Measurements from ENCODE around the gene ZDHHC8.

Gene ZDHHC8, protein sequence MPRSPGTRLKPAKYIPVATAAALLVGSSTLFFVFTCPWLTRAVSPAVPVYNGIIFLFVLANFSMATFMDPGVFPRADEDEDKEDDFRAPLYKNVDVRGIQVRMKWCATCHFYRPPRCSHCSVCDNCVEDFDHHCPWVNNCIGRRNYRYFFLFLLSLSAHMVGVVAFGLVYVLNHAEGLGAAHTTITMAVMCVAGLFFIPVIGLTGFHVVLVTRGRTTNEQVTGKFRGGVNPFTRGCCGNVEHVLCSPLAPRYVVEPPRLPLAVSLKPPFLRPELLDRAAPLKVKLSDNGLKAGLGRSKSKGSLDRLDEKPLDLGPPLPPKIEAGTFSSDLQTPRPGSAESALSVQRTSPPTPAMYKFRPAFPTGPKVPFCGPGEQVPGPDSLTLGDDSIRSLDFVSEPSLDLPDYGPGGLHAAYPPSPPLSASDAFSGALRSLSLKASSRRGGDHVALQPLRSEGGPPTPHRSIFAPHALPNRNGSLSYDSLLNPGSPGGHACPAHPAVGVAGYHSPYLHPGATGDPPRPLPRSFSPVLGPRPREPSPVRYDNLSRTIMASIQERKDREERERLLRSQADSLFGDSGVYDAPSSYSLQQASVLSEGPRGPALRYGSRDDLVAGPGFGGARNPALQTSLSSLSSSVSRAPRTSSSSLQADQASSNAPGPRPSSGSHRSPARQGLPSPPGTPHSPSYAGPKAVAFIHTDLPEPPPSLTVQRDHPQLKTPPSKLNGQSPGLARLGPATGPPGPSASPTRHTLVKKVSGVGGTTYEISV

DNA sequence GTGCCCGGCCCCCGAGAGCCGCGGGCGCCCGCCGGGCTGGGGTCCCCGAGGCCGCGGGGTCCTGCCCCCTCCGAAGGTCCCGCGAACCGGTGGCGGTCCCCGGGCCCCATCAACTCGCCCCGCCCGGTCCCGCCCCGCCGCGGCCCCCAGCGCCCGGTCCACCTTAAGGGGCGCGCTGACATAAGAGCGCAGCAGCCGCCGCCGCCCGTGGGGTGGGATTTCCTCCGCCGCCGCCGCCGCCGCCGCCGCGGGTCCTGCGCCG is at the start of gene ZDHHC8:
TSS of gene ZDHHC8 (plus strand) at position 208 of the 262 bp plus-strand sequence. CDS start 144 bp downstream, outside the sequence.
- DNase-seq = no peak
- peak; percentile 69 to 74 for ATAC-seq (replicated peaks)
- H3K4me1 Mint-ChIP-seq = peaks cover 23 to 48% of the 10 kb centered on the region in 2 donors
- H3K27me3 Mint-ChIP-seq = no peaks in the 10 kb centered on the region
- H3K9me3 Mint-ChIP-seq = no peaks in the 10 kb centered on the region
- peak within 1 kb of the TSS; percentile 80 to 86 for H3K4me3 Mint-ChIP-seq
- H3K27ac Mint-ChIP-seq = peak within 1 kb of the TSS; percentile 79
- H3K36me3 Mint-ChIP-seq = peaks cover 3 to 8% of the 10 kb centered on the region in 2 donors

DNA sequence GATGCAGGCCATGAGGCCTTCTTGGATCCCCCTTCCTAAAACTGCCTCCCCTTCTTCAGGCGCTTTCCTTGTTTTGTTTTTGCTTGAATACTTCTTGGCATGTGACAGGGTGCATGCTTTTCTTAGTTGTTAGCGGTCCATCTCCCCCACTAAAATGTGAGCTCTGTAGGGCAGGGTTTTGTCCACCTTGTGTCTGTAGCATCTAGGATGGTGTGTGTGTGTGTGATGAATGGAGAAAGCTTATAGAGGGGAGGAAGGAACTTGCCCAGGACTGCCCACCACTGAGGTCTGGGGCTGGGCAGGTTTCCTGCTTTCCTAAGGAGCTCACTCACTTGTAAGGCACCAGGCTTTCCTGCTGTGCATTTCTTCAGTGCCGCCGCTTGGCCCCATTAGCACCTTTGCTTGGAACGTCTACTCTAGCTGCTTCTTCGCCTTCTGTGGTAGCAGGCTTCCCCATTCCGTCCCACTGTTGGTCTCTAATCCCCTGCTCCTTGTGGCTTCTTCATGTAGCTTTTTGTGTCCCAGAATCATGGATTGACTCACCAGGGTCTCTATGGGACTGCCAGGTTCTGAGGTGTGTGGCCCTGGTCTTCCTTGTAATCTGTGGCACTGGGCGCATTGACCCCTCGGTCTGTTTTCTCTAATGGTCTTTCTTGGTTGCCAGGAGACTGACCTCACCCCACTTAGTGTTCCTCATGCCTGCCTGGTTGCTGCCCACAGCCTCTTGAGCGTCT is 48.3 kb upstream of the ZDHHC8 start:
- no peaks in the 10 kb centered on the region for H3K27me3 Mint-ChIP-seq
- H3K9me3 Mint-ChIP-seq = no peaks in the 10 kb centered on the region
- DNase-seq (no peak), ATAC-seq (replicated peaks) (no peak)
- H3K36me3 Mint-ChIP-seq = peaks cover 24 to 37% of the 10 kb centered on the region in 2 donors
- H3K4me3 Mint-ChIP-seq = no peak overlapping the region
- peaks cover 33 to 39% of the 10 kb centered on the region in 2 donors for H3K4me1 Mint-ChIP-seq
- H3K27ac Mint-ChIP-seq = no peak overlapping the region

DNA sequence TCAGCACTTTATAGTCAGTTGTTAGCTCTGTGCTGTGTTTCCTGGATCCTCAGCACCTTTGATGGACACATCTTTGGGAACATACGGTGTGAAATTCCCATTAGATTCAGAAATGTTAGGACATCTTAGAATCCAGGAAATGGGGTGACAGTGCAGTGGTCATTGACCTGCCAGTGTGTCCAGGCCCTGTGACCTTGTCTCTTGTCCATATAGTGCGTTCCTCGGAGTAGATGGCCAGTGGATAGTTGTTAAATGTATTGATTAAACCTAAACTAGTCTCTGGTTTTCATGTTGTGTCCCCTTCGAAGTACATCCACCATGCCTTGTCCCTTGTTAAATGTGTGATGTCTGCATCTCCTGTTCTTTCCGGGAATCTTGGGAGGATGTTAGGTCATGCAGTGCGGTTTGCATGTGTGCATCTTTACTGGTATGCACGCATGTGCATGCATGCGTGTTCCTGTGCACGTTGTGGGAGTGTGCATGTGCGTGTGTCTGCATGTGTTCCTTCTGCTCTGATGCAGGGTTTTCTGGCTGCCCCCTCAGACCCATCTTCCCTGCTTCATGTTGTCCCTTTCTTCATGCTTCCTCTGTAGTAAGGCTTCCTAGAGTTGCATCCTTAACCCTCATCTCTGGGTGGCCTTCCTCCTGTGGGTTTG is 47.6 kb upstream of the ZDHHC8 start:
- Mint-ChIP-seq H3K27me3 (no peaks in the 10 kb centered on the region), H3K9me3 (no peaks in the 10 kb centered on the region), H3K27ac (no peak overlapping the region), H3K36me3 (peaks cover 24 to 40% of the 10 kb centered on the region in 2 donors), H3K4me1 (peaks cover 33 to 39% of the 10 kb centered on the region in 2 donors), H3K4me3 (no peak overlapping the region)
- DNase-seq = no peak
- no peak for ATAC-seq (replicated peaks)

DNA sequence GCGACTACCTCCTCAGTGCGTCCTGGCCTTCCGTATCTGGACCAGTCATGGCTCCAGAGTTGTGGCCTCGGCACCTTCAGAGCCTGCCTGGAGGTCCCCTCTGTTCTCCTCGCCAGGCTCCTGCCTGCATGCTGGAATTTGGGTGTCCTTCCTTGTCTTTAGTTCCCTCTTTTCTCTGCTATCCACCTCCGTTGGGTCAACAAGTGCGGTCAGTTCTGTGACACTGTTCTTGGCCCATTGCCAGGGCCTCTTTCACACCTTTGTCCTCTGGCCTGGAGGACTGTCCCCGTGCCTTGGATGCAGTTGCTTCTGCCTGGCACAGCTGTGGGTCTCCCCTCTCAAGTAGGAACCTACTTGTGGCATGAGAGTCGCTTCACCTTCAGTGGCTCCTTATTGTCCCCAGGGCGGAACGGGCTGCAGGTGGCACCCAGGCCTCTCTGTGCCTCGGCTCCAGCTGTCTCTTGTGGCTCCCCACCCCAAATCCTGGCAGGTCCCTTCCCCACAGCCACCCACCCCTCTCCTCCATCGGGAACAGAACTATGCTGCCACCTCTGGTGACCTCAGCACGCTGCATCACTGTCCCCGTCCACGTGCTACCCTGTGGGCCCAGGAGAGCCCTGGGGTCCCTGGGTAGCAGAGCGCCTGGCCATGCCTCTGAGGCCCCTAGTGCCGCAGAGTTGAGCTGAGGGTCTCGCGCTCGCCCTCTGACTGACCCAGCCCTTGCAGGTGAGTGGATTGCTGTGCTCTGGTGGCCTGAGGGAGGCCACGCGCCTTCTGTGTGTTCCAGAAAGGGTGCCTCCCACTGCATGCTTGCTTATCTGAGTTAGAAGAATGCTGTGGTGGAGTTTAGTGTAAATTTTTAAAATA is 46.8 kb upstream of the ZDHHC8 start:
- H3K4me3 Mint-ChIP-seq = no peak overlapping the region
- peaks cover 25 to 46% of the 10 kb centered on the region in 2 donors for H3K36me3 Mint-ChIP-seq
- H3K9me3 Mint-ChIP-seq = no peaks in the 10 kb centered on the region
- peaks cover 33 to 39% of the 10 kb centered on the region in 2 donors for H3K4me1 Mint-ChIP-seq
- ATAC-seq (replicated peaks) = no peak
- no peaks in the 10 kb centered on the region for H3K27me3 Mint-ChIP-seq
- no peak for DNase-seq
- H3K27ac Mint-ChIP-seq = no peak overlapping the region

DNA sequence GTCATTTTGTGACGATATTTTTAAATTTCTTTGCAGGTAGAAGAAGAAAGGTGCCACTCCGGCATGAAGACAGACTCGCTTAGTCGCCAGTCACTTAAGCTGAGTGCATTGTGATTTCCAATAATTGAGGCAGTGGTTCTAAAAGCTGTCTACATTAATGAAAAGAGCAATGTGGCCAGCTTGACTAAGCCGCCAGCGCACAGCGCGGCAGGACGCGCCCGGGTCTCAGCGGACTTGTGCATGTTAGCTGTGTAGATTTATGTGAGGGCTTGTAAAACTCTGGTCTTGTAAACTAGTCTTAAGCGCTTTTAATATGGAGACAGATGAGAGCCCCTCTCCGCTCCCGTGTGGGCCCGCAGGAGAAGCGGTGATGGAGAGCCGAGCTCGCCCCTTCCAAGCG is 46.0 kb upstream of the ZDHHC8 start:
- H3K4me1 Mint-ChIP-seq = peaks cover 33 to 38% of the 10 kb centered on the region in 2 donors
- H3K27me3 Mint-ChIP-seq = no peaks in the 10 kb centered on the region
- H3K9me3 Mint-ChIP-seq = no peaks in the 10 kb centered on the region
- H3K4me3 Mint-ChIP-seq = no peak overlapping the region
- H3K27ac Mint-ChIP-seq = no peak overlapping the region
- ATAC-seq (replicated peaks) (no peak), DNase-seq (no peak)
- H3K36me3 Mint-ChIP-seq = peaks cover 34 to 55% of the 10 kb centered on the region in 2 donors

DNA sequence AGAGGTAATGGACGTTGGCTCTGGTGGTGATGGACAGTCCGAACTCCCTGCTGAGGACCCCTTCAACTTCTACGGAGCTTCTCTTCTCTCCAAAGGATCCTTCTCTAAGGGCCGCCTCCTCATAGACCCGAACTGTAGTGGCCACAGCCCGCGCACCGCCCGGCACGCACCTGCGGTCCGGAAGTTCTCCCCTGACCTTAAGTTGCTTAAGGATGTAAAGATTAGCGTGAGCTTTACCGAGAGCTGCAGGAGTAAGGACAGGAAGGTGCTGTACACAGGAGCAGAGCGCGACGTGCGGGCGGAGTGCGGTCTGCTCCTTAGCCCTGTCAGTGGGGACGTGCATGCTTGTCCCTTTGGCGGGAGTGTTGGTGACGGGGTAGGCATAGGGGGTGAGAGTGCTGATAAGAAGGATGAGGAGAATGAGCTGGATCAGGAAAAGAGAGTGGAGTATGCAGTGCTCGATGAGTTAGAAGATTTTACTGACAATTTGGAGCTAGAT is 45.5 kb upstream of the ZDHHC8 start:
- Mint-ChIP-seq H3K27ac (no peak overlapping the region), H3K36me3 (peaks cover 38 to 60% of the 10 kb centered on the region in 2 donors), H3K4me1 (peaks cover 30 to 33% of the 10 kb centered on the region in 2 donors), H3K9me3 (no peaks in the 10 kb centered on the region), H3K27me3 (no peaks in the 10 kb centered on the region), H3K4me3 (no peak overlapping the region)
- no peak for ATAC-seq (replicated peaks)
- DNase-seq = no peak

DNA sequence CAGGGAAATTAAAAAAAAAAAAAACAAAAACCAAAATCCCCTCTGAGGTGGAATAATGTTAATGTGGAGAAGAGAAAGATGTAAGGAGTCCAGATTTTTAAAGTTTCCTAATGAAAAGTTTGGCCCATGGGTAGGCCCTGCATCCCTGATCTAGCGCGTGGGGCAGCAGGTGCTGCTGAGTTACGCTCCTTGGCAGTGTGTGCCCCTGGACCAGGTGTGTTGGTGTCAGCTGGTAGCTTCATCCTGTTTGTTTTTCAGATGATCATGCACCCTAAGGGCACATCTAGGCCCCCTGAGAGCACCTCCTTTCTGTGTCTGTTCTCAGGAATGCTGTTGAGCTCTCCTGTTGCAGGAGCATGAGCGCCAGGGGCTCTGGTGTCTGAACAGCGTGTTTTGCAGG is 44.8 kb upstream of the ZDHHC8 start:
- H3K4me3 Mint-ChIP-seq = no peak overlapping the region
- peaks cover 42 to 62% of the 10 kb centered on the region in 2 donors for H3K36me3 Mint-ChIP-seq
- ATAC-seq (replicated peaks) (no peak), DNase-seq (no peak)
- no peaks in the 10 kb centered on the region for H3K27me3 Mint-ChIP-seq
- no peak overlapping the region for H3K27ac Mint-ChIP-seq
- H3K9me3 Mint-ChIP-seq = no peaks in the 10 kb centered on the region
- peaks cover 24 to 27% of the 10 kb centered on the region in 2 donors for H3K4me1 Mint-ChIP-seq

DNA sequence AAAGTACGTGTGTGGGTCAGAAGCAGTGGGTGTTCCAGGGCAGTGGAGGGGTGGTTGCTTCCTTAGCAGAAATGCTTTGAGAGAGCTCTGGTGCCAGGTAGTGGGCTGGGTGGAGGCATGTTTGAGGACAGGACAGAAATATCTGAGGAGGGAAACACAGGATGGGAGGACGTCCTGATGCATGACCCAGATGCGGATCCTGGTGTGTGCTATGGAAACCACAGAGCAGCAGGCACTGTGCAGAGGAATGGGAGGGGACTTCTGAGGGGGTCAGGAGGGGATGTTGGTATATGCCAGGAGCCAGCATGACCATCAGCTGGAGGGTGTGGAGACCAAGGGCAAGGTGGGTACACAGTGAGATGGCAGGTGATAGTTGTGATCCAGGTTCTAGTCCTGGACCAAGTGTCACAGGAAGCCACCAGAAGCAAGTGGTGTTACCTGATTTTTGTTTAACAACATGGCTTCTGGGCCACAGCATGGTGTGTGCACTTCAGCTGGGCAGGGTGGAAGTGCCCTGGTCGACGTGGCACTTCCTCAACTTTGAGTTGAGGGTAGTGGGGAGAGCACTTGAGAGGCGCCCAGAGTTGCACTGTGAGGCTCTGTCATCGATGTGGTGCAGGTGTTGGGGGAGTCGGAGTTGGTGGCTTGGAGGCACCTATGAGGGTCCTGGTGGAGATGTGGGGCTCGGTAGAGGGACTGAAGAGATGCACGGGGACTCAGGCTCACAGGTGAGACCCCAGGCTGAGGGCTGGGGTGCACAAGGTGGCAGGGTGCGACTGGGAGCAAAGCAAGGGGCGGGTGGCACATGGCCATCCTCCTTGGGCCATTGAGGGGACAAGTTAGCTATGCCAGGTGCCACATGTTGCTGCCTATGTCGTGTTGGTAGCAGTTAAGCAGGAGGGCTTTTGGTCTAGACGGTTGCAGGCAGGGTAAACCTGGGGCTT is 44.0 kb upstream of the ZDHHC8 start:
- H3K36me3 Mint-ChIP-seq = peaks cover 48 to 70% of the 10 kb centered on the region in 2 donors
- H3K27ac Mint-ChIP-seq = no peak overlapping the region
- no peak overlapping the region for H3K4me3 Mint-ChIP-seq
- no peaks in the 10 kb centered on the region for H3K27me3 Mint-ChIP-seq
- DNase-seq = no peak
- H3K9me3 Mint-ChIP-seq = no peaks in the 10 kb centered on the region
- ATAC-seq (replicated peaks) = no peak
- H3K4me1 Mint-ChIP-seq = peaks cover 24% of the 10 kb centered on the region in 2 donors

DNA sequence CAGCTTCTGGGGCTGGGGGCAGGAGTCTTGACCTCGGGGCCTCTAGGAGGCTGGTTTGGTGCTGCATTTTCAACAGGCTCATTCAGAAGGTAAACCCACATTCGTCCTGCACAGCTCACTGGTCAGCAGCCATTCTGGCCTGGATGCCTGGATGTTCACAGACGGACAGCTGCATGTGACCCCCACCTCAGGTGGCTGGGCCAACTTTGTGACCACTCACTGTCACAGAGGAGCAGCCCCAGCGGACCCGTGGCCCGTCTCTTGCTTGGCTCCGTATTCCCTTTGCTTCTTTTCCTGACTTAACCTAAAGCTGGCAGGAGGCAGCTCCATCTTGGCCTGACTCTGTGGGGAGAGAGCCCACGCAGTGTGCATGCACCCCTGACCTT is 43.3 kb upstream of the ZDHHC8 start:
- no peaks in the 10 kb centered on the region for H3K9me3 Mint-ChIP-seq
- H3K27me3 Mint-ChIP-seq = no peaks in the 10 kb centered on the region
- H3K4me1 Mint-ChIP-seq = peaks cover 17 to 19% of the 10 kb centered on the region in 2 donors
- ATAC-seq (replicated peaks) (no peak), DNase-seq (no peak)
- H3K27ac Mint-ChIP-seq = no peak overlapping the region
- no peak overlapping the region for H3K4me3 Mint-ChIP-seq
- peaks cover 48 to 65% of the 10 kb centered on the region in 2 donors for H3K36me3 Mint-ChIP-seq

DNA sequence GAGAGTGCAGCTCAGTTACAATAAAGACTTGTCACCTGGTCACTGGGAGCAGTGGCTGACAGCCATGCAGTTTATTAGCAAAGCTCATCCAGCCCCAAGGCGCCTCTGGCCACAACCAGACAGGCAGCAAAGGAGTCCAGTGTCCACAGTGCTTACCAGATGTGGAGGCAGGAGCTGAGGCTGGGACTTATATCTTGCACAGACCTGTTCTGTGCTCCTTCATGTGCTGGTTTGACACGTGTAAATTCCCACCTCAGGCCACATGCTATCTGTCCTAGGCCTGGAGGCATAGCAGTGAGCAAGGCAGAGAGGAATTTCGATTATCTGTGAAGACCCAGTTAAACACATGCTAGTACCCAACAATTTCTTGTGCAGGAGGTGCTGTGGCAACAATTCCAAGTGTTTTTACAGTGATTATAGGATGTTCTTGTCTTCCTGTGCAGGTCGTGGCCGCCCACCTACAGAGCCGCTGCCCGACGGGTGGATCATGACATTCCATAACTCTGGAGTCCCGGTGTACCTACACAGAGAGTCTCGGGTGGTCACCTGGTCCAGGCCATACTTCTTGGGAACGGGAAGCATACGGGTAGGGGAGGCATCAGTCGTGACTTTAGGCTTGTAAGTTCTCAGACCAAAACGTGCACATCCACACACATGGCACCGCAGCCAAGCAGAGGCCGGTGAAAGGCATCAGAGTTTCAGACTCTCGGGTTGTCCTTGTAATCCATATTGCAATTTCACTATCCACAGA is 42.2 kb upstream of the ZDHHC8 start:
- Mint-ChIP-seq H3K27ac (no peak overlapping the region), H3K4me3 (no peak overlapping the region), H3K36me3 (peaks cover 52 to 73% of the 10 kb centered on the region in 2 donors), H3K9me3 (no peaks in the 10 kb centered on the region), H3K27me3 (no peaks in the 10 kb centered on the region), H3K4me1 (peaks cover 5 to 10% of the 10 kb centered on the region in 2 donors)
- no peak for DNase-seq
- no peak for ATAC-seq (replicated peaks)

DNA sequence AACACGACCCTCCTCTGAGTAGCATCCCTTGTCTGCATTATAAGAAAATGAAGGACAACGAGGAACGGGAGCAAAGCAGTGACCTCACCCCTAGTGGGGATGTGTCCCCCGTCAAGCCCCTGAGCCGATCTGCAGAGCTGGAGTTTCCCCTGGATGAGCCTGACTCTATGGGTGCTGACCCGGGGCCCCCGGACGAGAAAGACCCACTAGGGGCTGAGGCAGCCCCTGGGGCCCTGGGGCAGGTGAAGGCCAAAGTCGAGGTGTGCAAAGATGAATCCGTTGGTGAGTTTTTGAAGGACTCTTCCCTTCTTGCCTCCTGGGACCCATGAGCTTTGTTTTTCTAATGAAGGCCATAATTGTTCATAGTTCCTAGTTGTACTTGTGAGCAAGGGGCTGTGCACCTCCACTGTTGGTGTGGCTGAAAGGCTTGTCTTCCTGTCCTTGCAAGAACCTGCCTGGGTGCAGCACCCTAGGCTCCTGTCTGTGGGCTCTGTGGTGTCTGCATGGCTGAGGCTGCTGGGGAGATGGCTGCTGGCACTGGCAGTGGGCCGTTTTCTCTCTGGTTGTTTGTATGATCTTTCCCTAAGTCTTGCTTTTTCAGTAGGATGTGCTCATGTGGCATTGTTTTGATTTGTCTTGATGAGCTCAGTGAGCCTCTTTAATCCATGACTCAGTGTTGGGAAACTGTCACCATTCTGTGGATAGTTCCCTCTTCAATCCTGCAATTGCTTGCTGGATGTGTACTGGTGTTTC is 41.5 kb upstream of the ZDHHC8 start:
- Mint-ChIP-seq H3K27ac (no peak overlapping the region), H3K4me3 (no peak overlapping the region), H3K4me1 (peaks cover 0 to 8% of the 10 kb centered on the region in 2 donors), H3K36me3 (peaks cover 55 to 75% of the 10 kb centered on the region in 2 donors), H3K27me3 (no peaks in the 10 kb centered on the region), H3K9me3 (no peaks in the 10 kb centered on the region)
- DNase-seq (no peak), ATAC-seq (replicated peaks) (no peak)
